Uterus (tissue), 4 donors: ENCODE measurements around the gene THSD7B. TPM values are rescaled to one million over a fixed set of nuclear protein-coding genes. Genes with fewer than 3 reads are reported as not detected.

Source experiments
- DNase-seq, 2 donors: peaks; one replicate each; pipeline ENCODE4 v3.0.0-alpha.2; 2019 to 2020
- H3K27ac ChIP-seq, 2 donors: fragments of 200-600 bp; sonication (generic); 1 replicate in 1 of 2; 2 replicates in 1 of 2; pipeline ENCODE4 v1.5.1; 2016 to 2018
- H3K27me3 ChIP-seq, 2 donors: fragments of 200-600 bp; sonication (generic); one replicate each; pipeline ENCODE4 v1.5.1; 2018 to 2019; ENCODE audit warnings: control low read depth in 1 of 2
- H3K36me3 ChIP-seq, 2 donors: fragments of 200-600 bp; sonication (generic); one replicate each; pipeline ENCODE4 v1.5.1; 2019; ENCODE audit warnings: control low read depth in 1 of 2
- H3K4me1 ChIP-seq, 2 donors: fragments of 200-600 bp; sonication (generic); one replicate each; pipeline ENCODE4 v1.5.1; 2018 to 2019; ENCODE audit warnings: control low read depth in 1 of 2
- H3K4me3 ChIP-seq, 2 donors: fragments of 200-600 bp; sonication (generic); 1 replicate in 1 of 2; 2 replicates in 1 of 2; pipeline ENCODE4 v1.5.1; 2018 to 2019; ENCODE audit warnings: mild to moderate bottlenecking in 1 of 2
- H3K9me3 ChIP-seq, 2 donors: fragments of 200-600 bp; sonication (generic); one replicate each; pipeline ENCODE4 v1.5.1; 2019; ENCODE audit warnings: control low read depth in 1 of 2
- POLR2A ChIP-seq, 2 donors: fragments of 450-650 bp; IDR thresholded peaks; one replicate each; pipeline ENCODE4 v1.6.1; 2016; ENCODE audit warnings: antibody characterized with exemption in 2 of 2, mild to moderate bottlenecking in 1 of 2, moderate library complexity in 1 of 2
- intact Hi-C: fragments of 100-400 bp; cut with DNase I; formaldehyde crosslinking; loops from one replicate; pipeline ENCODE4 v1.15.1; 2023; ENCODE audit warnings: low total_unique reads
- total RNA-seq, 4 donors: library from RNA; depleted of rRNA in 3 of 4; stranded (reverse); fragments of >200 nt in 3 of 4; gene quantifications; one replicate each; pipeline versions ENCODE4 v1.1.0 to v1.2.4, GENCODE V29; 2014 to 2023
- TF ChIP-seq, protein P1 (sequence below), 4 experiments: fragments of 200-600 bp in 2 of 4; fragments of 450-650 bp in 2 of 4; sonication (generic) in 2 of 4; IDR thresholded peaks; one replicate each; pipeline ENCODE4 v1.5.1; 2016 to 2019; ENCODE audit warnings: antibody characterized with exemption in 4 of 4, mild to moderate bottlenecking in 2 of 4, moderate library complexity in 1 of 4
- donor health status: DM: yes; HTN: yes; CAD: no.

The THSD7B gene
- total RNA-seq, 4 donors from 2014 or later, result 0.26 to 9.6 (median 0.67) TPM; not detected in 1

- Histone ChIP-seq H3K4me1 (no peaks in the 10 kb centered on the region), H3K27ac (no peak overlapping the region), H3K27me3 (no peaks in the 10 kb centered on the region), H3K4me3 (no peak overlapping the region), H3K36me3 (no peaks in the 10 kb centered on the region), H3K9me3 (no peaks in the 10 kb centered on the region)
- DNase-seq, result no peak
- intact Hi-C loops, result no loop called here
- TF ChIP-seq POLR2A (IDR thresholded peaks at IDR 0.05), result no peak
- TF ChIP-seq, protein P1, sequence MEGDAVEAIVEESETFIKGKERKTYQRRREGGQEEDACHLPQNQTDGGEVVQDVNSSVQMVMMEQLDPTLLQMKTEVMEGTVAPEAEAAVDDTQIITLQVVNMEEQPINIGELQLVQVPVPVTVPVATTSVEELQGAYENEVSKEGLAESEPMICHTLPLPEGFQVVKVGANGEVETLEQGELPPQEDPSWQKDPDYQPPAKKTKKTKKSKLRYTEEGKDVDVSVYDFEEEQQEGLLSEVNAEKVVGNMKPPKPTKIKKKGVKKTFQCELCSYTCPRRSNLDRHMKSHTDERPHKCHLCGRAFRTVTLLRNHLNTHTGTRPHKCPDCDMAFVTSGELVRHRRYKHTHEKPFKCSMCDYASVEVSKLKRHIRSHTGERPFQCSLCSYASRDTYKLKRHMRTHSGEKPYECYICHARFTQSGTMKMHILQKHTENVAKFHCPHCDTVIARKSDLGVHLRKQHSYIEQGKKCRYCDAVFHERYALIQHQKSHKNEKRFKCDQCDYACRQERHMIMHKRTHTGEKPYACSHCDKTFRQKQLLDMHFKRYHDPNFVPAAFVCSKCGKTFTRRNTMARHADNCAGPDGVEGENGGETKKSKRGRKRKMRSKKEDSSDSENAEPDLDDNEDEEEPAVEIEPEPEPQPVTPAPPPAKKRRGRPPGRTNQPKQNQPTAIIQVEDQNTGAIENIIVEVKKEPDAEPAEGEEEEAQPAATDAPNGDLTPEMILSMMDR (IDR thresholded peaks at IDR 0.05), result no peak
These were observed 466.3 kb downstream of the THSD7B start for GRCh38 chr2:137231628-137232027.

DNA sequence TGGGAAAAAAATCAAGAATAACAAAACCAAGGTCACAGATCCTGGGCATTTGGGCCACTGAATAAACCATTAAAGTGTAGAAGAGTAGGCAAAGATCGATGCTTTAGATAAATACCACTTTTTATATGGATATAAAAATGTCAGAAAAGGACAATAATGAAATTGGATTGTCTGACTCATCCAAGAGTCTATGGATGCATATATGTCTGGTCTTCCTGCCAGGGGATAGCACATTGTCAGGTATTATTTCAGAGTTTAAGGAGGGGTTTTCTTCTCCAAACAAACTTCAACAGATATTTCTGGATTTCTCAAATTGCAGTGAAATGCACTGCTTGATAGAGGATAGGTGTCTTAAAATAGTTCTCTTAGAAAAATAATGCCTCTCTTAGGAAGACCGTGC is 466.7 kb downstream of the THSD7B start:
- Histone ChIP-seq H3K27me3 (no peaks in the 10 kb centered on the region), H3K36me3 (no peaks in the 10 kb centered on the region), H3K4me1 (no peaks in the 10 kb centered on the region), H3K27ac (no peak overlapping the region), H3K4me3 (no peak overlapping the region), H3K9me3 (no peaks in the 10 kb centered on the region)
- intact Hi-C loops, result no loop called here
- DNase-seq, result no peak
- TF ChIP-seq POLR2A (IDR thresholded peaks at IDR 0.05), result no peak
- TF ChIP-seq, protein P1 (IDR thresholded peaks at IDR 0.05), result no peak

GRCh38 chr2:137233091-137233490 is 467.7 kb downstream of the THSD7B start:
- intact Hi-C loops, result no loop called here
- Histone ChIP-seq H3K36me3 (no peaks in the 10 kb centered on the region), H3K9me3 (no peaks in the 10 kb centered on the region), H3K27ac (no peak overlapping the region), H3K27me3 (no peaks in the 10 kb centered on the region), H3K4me3 (no peak overlapping the region), H3K4me1 (no peaks in the 10 kb centered on the region)
- DNase-seq, result no peak
- TF ChIP-seq, protein P1 (IDR thresholded peaks at IDR 0.05), result no peak

DNA sequence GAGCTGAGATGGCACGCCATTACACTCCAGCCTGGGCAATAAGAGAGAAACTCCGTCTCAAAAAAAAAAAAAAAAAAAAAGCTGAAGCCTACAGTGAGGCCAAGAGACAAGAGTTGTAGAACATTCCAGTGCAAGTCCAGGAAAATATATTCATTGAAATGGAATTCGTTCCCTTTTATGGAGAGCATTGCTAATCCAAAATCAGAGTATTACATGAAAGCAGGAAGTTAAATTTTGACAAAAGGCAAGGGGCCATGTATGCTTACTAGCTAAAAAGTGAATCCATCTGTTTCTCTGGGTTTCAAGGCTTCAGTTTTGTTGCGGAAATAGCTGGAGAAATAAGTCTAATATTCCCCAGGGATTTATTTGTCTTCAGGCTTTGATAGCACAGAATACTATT is 471.7 kb downstream of the THSD7B start:
- no peaks in the 10 kb centered on the region for H3K27me3 ChIP-seq
- no peak for TF ChIP-seq POLR2A (IDR thresholded peaks at IDR 0.05)
- TF ChIP-seq, protein P1 (IDR thresholded peaks at IDR 0.05), result no peak
- H3K27ac ChIP-seq, result no peak overlapping the region
- no peaks in the 10 kb centered on the region for H3K4me1 ChIP-seq
- no peaks in the 10 kb centered on the region for H3K36me3 ChIP-seq
- no peaks in the 10 kb centered on the region for H3K9me3 ChIP-seq
- no peak overlapping the region for H3K4me3 ChIP-seq
- no peak for DNase-seq
- intact Hi-C loops, result no loop called here

DNA sequence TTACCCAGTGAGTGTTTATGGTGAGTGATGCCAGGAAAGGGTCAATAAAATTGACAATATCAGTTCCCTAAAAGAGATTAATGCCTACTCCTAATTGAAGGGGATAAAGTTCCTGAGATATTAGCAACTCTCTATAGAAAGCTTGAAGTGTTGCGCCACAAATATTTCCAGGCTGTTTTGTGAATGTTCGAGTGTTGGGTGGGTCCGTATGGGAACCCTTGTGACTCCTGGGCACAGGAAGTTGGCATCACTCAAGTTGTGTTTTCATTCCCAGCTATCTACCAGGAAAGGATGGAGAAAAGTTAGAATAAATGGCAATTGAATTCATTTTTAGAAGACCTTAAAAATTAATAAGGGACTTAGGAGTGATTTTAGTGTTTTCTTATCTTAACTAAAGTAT is 472.7 kb downstream of the THSD7B start:
- no peak for DNase-seq
- Histone ChIP-seq H3K27ac (no peak overlapping the region), H3K9me3 (no peaks in the 10 kb centered on the region), H3K36me3 (no peaks in the 10 kb centered on the region), H3K4me3 (no peak overlapping the region), H3K4me1 (no peaks in the 10 kb centered on the region), H3K27me3 (no peaks in the 10 kb centered on the region)
- intact Hi-C loops, result no loop called here
- no peak for TF ChIP-seq POLR2A (IDR thresholded peaks at IDR 0.05)
- TF ChIP-seq, protein P1 (IDR thresholded peaks at IDR 0.05), result no peak
